Measurements from ENCODE around the gene UBE2H. TPM values are rescaled to one million over a fixed set of nuclear protein-coding genes. Genes with fewer than 3 reads are reported as not detected.

UBE2H gene
- total RNA-seq, 1 experiment from 2014 or later = 75.1 TPM

DNA sequence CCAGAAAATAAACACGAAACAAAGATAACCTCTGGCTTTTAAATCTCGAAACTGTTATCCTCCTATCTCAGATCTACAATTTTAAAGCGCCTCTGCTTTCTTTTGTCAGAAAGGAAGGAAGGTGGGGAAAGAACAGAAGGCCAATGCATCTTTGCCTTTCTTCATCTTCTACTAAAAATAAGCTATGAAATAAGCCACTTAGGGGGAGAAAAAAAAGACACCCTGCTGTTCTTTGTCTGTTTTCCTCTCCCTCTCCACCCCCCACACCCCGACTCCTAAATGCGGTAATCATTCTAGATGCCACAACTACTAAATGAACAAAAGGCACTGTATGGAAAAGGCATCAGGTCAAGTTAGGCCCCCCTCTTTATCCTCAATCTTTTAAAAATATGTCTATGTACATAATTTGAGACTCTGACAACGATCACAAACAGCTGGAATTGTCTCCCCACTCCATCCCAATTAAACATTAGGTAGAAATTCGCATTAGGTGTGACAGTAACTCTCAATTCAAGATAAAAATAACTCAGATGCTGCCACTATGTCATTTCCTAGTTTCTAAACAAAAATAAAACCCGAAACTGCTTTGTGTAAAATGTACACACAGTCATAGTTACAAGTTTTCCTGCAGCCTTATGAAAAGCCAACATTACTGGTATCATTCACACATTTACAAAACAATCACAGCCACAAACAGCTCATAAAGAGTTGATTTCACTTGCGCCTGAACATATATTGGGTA, 2.4 kb downstream of the UBE2H start:
- Mint-ChIP-seq H3K9me3 (no peaks in the 10 kb centered on the region; a peak in 1 of 5 replicates), H3K4me3 (no peak overlapping the region), H3K36me3 (ENCODE audit: insufficient read depth in 1 of 3, low read depth in 3 of 3) (peaks cover 7 to 12% (median 8%) of the 10 kb centered on the region in 3 experiments), H3K27ac (no peak overlapping the region), H3K27me3 (ENCODE audit: low read depth) (no peaks in the 10 kb centered on the region), H3K4me1 (peaks cover 23 to 30% of the 10 kb centered on the region in 2 experiments)
- H4K8ac ChIP-seq (replicated peaks; ENCODE audit: insufficient read length, low read depth, low read length) = no peak overlapping the region
- no peak overlapping the region for H2BK120ac ChIP-seq (ENCODE audit: low read depth, low read length, poor library complexity, severe bottlenecking)
- H3K27me3 ChIP-seq (ENCODE audit: insufficient read depth, low read length) = no peaks in the 10 kb centered on the region
- H3K23me2 ChIP-seq (ENCODE audit: insufficient read length, low read depth, low read length, poor library complexity, severe bottlenecking) = peaks cover 25% of the 10 kb centered on the region
- H3K79me2 ChIP-seq (ENCODE audit: insufficient read depth, low read length) = peaks cover 30% of the 10 kb centered on the region; the same call in 1 of the 2 replicates
- no peaks in the 10 kb centered on the region for H3K79me1 ChIP-seq (ENCODE audit: insufficient read depth, low read depth, low read length, poor library complexity, severe bottlenecking)
- no CpG with 5 or more reads among the region's 9 CpGs for WGBS (ENCODE audit: extremely low coverage, insufficient read length, low lambda C conversion rate)
- H3K4me1 ChIP-seq (ENCODE audit: insufficient read depth, low read length) = peaks cover 2% of the 10 kb centered on the region; the same call in 1 of the 2 replicates
- no peak overlapping the region for H3K18ac ChIP-seq (ENCODE audit: insufficient read length, low read depth, low read length)
- no peaks in the 10 kb centered on the region for H4K20me1 ChIP-seq (ENCODE audit: control insufficient read depth, insufficient read depth, insufficient read length)
- no peak for DNase-seq
- peak overlapping the region; percentile 80 for H3K9ac ChIP-seq (ENCODE audit: extremely low read depth, insufficient read length, low read length)
- no peak overlapping the region for H3T11ph ChIP-seq (ENCODE audit: low read length)
- no peaks in the 10 kb centered on the region for H3K9me3 ChIP-seq (ENCODE audit: control insufficient read depth, low read depth, low read length)
- H3K4me2 ChIP-seq (ENCODE audit: insufficient read depth, insufficient read length, low read length) = peak overlapping the region; percentile 97
- H3K4ac ChIP-seq (ENCODE audit: low read depth, low read length) = no peak overlapping the region; the same call in 1 of the 2 replicates
- TF ChIP-seq, protein P1, sequence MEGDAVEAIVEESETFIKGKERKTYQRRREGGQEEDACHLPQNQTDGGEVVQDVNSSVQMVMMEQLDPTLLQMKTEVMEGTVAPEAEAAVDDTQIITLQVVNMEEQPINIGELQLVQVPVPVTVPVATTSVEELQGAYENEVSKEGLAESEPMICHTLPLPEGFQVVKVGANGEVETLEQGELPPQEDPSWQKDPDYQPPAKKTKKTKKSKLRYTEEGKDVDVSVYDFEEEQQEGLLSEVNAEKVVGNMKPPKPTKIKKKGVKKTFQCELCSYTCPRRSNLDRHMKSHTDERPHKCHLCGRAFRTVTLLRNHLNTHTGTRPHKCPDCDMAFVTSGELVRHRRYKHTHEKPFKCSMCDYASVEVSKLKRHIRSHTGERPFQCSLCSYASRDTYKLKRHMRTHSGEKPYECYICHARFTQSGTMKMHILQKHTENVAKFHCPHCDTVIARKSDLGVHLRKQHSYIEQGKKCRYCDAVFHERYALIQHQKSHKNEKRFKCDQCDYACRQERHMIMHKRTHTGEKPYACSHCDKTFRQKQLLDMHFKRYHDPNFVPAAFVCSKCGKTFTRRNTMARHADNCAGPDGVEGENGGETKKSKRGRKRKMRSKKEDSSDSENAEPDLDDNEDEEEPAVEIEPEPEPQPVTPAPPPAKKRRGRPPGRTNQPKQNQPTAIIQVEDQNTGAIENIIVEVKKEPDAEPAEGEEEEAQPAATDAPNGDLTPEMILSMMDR (conservative IDR thresholded peaks at IDR 0.05) = no peak
- H4K5ac ChIP-seq (ENCODE audit: insufficient read length, low read depth, low read length) = no peak overlapping the region
- no peak overlapping the region for H4K91ac ChIP-seq (ENCODE audit: insufficient read length, low read depth, low read length)
- H3K14ac ChIP-seq (ENCODE audit: insufficient read depth, low read length) = no peak overlapping the region; the same call in 1 of the 2 replicates
- no peak overlapping the region for H3K56ac ChIP-seq (ENCODE audit: insufficient read length, low read depth, low read length)
- H2BK20ac ChIP-seq (ENCODE audit: low read depth, low read length, poor library complexity, severe bottlenecking) = peak overlapping the region; percentile 65
- H2BK5ac ChIP-seq (ENCODE audit: insufficient read length, low read length) = no peak overlapping the region
- peak overlapping the region; percentile 99 for H3K27ac ChIP-seq (ENCODE audit: insufficient read length, low read depth, low read length)
- H3K23ac ChIP-seq (ENCODE audit: insufficient read length, low read depth, low read length) = no peak overlapping the region
- H2BK15ac ChIP-seq (ENCODE audit: low read depth, low read length) = no peak overlapping the region
- no peak overlapping the region for H2AK5ac ChIP-seq (ENCODE audit: insufficient read length, low read length)
- H2BK12ac ChIP-seq (ENCODE audit: insufficient read length, low read depth, low read length) = no peak overlapping the region
- H2AFZ ChIP-seq (ENCODE audit: low read length) = no peak overlapping the region
